Measurements from ENCODE around the gene ZNF140.

Gene ZNF140

DNA sequence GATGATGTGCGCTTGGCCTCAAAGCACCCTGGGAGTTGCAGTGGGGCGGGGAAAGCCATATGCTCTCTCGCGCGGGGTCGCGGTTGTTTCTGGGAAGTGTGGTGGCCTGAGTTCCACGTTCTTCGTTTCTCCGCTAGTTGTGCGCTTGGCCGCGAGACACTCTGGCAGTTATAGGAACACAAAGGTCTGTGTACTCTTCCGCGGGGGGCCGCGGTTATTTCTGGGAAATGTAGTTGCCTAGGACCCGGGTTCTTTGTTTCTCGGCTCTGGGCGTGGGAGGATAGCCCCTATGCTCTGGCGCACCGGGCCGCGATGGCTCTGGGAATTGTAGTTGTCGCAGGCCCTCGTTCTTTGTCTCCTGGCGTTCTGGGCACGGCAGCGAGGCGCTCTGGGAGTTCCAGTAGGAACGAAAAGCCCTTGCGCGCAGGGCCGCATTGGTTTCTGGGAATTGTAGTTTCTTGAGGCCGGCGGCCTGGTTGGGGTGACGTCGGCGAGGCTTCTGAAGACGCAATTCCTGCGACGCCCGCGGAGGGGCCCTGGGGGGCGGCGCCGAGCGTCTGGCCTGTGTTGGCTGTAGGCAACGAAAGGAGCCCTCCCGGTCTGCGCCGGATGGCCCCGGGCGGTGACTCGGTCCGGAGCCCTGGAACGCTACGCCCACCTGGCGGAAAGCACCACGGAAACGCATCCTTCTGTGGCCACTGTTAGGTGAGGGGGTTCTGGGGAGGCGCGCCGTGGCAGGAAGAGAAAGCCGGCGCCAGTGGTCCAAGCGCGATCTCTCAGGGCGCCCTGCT is at the start of gene ZNF140:
Gene ZNF140, plus strand, starts transcription at position 556 of the 791 bp plus-strand sequence. CDS start 398 bp downstream, outside the sequence.
- DNase-seq: peak; percentile 98

DNA sequence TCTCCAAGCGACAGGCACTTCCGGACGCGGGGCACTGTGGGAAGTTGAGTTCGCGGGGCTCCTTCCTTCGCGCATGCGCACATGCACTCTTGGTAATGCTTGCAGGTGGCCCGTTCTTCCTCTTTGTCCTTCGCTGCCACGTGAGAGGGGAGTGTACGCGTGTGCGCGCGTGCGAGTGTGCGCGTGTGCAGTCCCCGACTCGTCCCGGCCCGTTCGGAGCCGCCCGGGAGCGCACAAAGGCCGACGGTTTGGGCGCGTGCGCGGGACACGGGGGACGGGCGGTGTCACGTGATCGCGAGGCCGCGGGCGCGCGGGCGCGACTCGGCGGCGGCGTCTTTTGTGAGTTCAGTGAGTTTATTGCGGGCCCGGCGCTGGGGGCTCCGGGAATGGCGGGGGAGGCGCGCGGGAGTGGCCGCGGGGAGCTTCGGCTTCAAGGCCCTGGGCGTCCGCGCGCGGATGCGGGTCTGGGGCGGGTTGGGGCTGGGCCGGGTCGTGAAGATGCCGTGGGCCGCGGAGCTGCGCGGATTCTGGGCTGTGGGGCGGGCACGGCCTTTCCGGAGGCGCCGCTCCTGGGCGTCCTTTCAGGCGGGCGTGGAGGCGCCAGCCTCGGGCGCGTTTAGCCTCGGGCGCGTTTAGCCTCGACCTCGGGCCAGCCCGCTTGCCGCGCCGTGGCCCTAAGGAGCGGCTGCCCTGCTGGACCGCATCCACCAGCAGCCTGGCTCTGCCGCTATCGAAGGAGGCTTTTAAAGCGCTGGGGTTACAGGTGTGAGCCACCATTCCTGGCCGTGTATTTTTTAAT is 43.3 kb upstream of the ZNF140 start, which contains the start of gene ZNF84:
Gene ZNF84, plus strand, starts transcription at position 303 of the 799 bp plus-strand sequence. CDS start 3,959 bp downstream, outside the sequence.
- DNase-seq: peak; percentile 99

DNA sequence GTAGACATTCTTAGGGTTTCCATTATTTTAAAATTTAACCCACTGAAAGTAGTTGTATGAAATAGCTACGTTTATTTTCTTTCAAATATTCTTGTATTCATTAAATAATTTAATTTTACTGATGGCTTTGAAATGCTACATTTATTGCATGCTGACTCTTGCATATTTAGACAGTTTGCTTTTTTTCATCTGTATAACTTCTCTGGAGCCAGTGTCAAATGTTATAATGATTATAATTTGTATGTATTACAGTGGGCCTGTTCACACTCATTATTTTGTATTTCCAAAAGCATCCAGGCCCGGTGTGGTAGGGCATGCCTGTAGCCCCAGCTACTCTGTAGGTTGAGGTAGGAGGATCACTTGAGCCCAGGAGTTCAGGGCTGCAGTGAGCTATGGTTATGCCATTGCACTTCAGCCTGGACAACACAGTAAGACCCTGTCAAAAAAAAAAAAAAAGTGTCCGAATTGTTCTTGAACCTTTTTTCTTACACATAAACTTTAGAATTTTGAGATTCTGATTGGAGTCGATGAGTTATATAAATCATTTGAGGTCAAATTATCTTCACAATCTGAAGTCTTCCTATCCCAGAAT is 42.5 kb upstream of the ZNF140 start:
- no peak for DNase-seq

DNA sequence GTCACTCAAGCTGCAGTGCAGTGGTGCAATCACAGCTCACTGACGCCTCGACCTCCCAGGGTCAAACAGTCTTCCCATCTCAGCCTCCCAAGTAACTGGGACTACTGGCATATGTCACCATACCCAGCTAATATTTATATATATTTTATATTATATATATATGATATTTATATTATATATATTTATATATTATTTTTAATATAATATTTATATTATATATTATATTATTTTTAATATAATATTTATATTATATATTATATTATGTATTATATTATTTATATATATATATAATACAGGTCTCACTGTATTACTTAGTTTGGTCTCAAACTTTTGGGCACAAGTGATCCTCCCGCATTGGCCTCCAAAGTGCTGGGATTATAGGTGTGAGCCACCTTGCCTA is 34.0 kb upstream of the ZNF140 start:
- DNase-seq: no peak

DNA sequence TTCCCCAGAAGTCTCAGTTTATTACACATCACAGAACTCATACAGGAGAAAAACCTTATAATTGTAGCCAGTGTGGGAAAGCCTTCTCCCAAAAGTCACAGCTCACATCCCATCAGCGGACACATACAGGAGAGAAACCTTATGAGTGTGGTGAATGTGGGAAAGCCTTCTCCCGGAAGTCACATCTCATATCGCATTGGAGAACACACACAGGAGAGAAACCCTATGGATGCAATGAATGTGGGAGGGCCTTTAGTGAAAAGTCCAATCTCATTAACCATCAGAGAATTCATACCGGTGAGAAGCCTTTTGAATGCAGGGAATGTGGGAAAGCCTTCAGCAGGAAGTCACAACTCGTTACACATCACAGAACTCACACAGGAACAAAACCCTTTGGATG is 23.3 kb upstream of the ZNF140 start:
- no peak for DNase-seq

DNA sequence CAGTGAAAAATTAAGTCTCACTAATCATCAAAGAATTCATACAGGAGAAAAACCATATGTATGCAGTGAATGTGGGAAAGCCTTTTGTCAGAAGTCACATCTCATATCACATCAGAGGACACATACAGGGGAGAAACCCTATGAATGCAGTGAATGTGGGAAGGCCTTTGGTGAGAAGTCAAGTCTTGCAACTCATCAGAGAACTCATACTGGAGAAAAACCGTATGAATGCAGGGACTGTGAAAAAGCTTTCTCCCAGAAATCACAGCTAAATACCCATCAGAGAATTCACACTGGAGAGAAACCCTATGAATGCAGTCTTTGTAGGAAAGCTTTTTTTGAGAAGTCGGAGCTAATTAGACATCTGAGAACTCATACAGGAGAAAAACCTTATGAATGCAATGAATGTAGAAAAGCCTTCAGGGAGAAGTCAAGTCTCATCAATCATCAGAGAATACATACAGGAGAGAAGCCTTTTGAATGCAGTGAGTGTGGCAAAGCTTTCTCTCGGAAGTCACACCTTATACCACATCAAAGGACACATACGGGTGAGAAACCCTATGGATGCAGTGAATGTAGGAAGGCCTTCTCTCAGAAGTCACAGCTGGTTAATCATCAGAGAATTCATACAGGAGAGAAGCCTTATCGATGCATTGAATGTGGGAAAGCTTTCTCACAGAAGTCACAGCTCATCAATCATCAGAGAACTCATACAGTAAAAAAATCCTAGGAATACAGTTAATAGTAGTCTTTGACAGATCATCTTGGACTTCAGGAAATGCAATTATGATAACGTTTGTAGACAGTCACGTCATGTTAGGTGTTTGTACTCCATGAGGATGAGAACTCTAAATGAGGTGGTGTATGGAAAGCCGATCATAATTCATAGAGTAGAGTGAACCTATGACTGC is 22.3 kb upstream of the ZNF140 start:
- DNase-seq: no peak

DNA sequence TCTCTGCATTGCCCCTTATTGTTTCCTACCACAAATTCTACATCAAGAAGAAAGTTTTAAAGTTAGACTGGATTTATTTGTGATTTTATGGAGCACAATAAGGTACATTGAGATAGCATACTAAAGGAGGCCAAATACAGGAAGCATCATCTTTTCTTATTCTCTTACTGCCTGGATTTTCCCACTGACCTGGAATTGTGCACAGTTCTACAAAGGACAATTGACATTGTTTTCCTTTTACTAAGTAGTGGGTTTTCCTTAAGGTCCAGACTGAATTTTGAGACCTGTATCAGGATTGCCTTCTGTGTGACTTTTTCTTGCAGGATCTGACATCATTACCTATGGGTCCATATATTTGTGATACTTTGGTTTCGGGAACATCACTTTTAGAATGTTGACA is 18.8 kb upstream of the ZNF140 start:
- DNase-seq: no peak

DNA sequence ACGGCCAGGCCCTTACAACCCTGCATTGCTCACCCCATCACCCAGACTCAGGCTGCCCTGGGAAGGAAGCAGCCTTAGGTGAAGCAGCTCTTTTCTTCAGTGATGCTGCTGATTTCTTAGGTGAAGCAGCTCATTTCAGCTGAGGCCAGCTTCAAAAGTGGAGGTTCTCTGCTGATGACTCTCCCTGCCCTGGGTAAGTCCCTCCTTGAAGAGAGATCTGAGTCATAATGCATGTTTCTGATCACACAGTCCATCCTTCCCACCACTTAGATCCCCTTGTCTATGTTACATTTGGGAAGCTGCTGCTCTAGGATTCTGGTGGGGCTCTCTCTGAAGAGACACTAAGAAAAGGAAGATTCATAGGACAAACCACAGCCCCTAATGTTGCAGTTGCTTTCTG is 17.2 kb upstream of the ZNF140 start:
- DNase-seq: no peak

DNA sequence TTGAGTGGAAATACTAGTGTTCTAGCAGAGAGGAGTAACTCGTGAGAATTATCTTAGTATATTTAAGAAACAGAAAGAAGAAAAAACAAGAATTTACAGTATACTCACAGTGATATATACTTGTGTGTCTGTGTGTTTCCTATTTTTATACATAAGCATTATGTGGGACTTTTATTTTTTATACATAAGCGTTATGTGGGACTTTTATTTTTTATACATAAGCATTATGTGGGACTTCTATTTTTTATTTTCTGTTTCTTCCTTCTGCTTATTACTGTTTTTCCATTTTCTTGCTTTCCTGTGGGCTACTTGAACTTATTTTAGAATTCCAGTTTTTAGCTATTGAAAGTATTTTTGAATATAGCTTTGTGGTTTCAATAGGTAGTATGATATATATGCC is 6.9 kb upstream of the ZNF140 start:
- DNase-seq: no peak

DNA sequence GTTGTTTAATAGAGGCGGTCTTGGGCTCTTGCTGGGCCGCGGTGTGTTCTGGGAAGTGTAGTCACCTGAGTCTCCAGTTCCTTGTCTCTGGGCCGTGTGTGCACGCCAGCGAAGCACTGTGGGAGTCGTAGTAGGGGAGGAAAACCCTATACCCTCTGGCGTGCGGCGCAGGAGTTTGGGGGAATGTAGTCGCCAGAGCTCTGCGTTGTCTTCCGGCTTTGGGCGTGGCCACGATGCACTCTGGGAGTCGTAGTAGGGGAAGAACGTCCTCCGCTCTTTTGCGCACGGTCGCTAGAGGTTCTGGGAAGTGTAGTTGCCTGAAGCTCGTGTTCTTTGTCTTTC is 726 bp upstream of the ZNF140 start:
- DNase-seq: peak; percentile 99

DNA sequence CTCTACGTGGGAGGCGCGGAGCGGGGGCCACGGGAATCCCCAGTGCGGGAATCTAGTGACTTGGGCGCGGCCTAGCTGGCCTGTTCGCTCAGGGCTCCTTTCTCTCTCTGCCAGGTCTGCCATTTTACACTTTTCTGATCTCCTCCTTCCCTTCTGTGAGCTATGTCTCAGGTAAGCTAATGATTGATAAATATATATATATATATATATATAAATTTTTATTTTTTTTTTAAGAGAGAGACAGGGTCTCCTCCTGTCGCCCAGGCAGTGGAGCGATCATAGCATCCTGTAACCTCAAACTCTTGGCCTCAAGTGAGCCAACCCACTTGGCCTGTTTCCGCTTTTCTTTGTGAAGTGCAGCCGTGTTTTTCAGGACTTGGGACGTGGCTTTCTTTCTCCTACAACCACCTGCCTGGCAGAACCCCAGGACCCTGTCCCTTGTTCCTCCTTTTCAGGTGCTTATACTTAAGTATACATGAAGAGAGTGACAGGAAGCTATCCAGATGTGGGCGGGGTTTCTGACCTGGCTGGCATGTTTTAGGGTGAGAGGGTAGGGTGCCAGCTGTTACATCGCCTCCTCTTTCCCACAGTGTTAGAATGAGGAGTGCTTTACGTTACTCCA is 547 bp downstream of the ZNF140 start:
- DNase-seq: peak; percentile 64

DNA sequence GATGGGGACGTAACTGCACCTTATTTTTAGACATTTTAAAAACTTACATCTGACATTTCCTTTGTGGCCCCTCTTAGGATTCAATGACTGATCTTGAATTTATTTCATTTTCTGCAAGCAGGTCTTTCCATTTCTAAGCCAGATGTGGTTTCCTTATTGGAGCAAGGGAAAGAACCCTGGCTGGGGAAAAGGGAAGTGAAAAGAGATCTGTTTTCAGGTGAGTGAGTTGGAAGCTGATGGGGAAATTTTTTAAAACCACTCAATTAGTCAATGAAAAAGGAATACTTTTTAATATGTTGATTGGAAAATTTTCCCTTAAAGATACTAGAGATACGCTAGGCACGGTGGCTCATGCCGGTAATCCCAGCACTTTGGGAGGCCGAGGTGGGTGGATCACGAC is 2.6 kb downstream of the ZNF140 start:
- no peak for DNase-seq

DNA sequence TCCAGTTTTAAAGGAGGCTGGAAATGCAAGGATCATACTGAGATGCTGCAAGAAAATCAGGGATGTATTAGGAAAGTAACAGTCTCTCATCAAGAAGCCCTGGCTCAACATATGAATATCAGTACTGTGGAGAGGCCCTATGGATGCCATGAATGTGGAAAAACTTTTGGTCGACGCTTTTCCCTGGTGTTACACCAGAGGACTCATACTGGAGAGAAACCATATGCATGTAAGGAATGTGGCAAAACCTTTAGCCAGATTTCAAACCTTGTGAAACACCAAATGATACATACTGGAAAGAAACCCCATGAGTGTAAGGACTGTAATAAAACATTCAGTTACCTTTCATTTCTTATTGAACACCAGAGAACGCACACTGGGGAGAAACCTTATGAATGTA is 24.9 kb downstream of the ZNF140 start:
- no peak for DNase-seq

DNA sequence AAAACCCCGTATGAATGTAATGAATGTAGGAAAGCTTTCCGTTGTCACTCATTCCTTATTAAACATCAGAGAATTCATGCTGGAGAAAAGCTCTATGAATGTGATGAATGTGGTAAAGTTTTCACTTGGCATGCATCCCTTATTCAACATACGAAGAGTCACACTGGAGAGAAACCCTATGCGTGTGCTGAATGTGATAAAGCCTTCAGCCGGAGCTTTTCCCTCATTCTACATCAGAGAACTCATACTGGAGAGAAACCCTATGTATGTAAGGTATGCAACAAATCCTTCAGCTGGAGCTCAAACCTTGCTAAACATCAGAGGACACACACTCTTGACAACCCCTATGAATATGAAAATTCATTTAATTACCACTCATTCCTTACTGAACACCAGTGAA is 25.5 kb downstream of the ZNF140 start:
- DNase-seq: no peak

DNA sequence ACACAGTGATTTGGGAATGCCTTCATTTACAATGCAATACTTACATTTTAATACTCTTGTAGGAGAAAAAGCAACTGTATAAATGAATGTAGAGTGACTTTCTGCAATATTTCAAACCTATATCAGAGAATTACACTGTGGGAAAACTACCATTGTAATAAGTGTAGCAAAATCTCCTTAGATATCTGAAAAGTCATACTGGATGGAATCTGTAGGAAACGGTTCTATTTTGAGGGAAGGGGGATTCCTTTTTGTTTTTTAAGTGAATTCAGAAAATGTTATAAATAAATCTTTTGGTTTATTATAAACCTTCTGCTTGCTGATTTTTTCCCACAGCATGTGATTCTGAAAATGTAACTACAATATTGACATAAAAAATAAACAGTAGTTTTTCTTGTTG is 26.4 kb downstream of the ZNF140 start:
- no peak for DNase-seq

DNA sequence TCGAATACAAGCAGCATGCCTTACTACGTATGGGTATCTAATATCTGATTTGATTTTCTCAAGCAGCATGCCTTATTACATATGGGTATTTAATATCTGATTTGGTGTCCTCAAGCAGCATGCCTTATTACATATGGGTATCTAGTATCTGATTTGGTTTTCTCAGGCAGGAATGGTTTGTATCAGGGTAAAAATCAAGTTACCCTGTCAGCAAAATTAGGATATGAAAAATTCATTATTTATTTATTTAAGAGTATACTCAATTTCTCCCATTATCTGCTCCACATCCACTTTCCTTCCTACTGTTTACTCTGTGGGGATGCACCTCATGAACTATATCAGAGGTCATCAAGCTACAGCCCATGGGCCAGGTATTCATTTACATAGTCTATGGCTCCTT is 27.4 kb downstream of the ZNF140 start:
- DNase-seq: no peak

DNA sequence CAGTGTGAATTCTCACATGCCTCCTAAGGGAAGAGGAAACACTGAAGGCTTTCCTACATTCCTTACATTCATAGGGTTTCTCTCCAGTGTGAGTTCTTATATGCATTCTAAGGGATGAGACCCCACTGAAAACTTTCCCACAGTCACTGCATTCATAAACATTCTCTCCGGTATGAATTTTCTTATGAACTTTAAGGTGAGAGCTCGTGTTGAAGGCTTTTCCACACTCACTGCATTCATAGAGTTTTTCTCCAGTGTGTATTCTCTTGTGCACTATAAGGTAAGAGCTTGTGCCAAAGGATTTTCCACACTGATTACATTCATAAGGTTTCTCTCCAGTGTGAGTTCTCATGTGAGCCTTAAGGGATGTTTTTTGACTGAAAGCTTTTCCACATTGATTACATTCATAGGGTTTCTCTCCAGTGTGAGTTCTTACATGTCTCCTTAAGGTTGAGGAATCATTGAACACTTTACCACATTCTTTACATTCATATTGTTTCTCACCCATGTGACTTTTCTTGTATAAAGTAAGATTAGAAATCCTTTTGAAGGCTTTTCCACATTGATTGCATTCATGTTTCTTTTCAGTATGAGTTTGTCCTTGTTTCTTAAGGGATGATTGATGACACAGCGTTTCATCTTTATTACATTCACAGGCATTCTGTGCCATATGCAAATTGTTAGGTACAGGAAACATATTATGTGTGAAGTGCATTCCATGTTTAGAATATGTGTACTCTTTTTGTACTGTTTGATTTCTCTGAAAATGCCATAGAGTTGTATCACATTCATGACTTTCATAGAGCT is 39.9 kb downstream of the ZNF140 start:
- no peak for DNase-seq

DNA sequence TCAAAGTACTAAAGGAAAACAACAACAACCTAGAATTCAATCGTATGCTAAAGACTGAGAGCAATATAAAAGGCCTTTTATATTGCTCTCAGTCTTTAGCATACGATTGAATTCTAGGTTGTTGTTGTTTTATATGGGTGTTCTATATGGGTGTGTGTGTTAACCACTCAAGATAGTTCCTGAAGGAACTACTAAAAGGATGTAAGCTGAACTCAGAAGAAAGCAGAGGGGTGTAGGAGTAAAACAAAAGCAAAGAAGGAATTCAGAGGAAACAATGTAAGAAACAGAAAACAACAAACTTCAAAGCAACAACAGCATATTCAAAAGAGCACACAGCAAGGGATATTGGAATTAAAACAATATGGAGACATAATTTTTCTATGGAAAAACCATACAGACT is 44.0 kb downstream of the ZNF140 start:
- DNase-seq: no peak

DNA sequence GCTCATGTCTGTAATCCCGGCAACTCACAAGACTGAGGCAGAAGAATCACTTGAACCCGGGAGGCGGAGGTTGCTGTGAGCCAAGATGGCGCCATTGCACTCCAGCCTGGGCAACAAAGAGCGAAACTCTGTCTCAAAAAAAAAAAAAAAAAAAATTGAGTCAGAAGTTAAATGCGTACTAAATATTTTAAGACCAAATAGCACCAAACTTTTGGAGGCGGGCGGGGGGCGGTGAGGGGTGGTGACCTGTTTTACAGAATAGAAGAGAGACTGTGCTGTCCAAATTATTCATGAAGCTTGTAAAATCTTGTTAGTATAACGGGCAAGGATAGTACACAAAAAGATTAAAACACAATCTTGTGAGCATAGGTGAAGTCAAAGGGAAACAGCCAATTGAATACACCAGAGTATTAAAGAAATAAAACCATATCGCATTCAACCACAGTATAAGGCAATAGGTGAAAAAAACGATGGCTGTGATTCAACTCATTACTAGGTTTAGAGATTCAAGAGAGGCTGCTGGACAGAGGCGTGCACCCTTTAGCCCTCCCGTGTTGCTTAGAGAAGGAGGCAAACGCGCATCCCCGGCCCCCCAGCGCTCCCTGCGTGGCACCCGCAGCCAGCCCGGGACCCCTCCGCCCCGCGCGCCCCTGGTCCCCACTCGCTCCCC is 48.8 kb downstream of the ZNF140 start:
- no peak for DNase-seq

DNA sequence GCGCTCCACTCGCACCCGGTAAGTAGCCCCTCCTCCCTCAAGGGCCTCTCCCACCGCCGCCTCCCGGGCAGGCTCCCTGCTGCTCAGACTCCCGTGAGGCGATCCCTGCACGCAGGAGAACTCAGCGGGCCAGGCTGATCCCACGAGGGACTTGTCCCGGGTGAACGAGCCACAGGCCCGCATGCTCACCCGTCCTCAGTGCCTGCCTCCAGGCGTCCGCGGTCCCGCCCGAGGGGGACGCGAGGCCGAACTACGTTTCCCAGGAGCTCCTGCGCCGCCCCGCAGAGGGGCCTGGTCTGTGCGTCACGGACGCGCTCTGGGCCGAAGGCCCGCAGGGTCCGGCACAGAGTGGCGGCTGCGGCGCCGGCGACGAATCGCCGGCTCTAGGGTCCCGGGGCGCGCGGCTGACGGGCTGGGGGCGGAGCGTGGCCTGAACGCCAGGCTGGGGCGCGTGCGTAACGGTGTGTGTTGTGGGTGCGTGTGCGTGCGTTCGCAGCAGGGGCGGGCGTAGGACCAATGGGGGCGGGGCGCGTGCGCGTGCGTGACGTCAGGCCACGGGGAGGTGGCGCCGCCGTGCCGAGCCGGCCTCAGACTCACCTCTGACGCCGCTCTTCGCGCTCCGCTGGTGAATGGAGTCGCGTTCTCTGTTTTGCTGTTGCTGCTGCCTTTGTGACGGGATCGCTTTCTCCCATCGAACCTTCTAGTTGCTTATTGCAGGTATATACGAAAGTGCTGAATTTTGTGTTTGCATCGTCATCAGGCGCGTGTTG is 49.5 kb downstream of the ZNF140 start, which contains the start of the genes ZNF10 and ZNF891:
Gene ZNF10, plus strand, starts transcription at position 590 of the 770 bp plus-strand sequence. CDS start 13,866 bp downstream, outside the sequence.
Gene ZNF891, minus strand, starts transcription at position 237 of the 770 bp plus-strand sequence. CDS start 8,356 bp downstream, outside the sequence.
- peak; percentile 99 for DNase-seq
